Endodermal cell (in vitro differentiated cells): ENCODE data around the gene PPP2R2C. TPM values are rescaled to one million over a fixed set of nuclear protein-coding genes. Genes with fewer than 3 reads are reported as not detected.
A peak's percentile ranks its signal among the peaks of the same experiment; 100 is the strongest.

Source experiments
- DNase-seq: peaks from one replicate; pipeline ENCODE4 v3.0.0-alpha.2; 2017
- H3K27ac ChIP-seq: 2 replicates; pipeline ENCODE4 v1.5.1; 2013; ENCODE audit warnings: mild to moderate bottlenecking, low read depth, low read length, moderate library complexity
- H3K27me3 ChIP-seq: 2 replicates; pipeline ENCODE4 v1.6.1; 2013; ENCODE audit warnings: mild to moderate bottlenecking, low read length, moderate library complexity; ENCODE audit not compliant: insufficient read depth, control insufficient read depth, poor library complexity, severe bottlenecking
- H3K36me3 ChIP-seq: 2 replicates; pipeline ENCODE4 v1.7.0; 2013; ENCODE audit warnings: mild to moderate bottlenecking, low read length, moderate library complexity; ENCODE audit not compliant: control insufficient read depth, insufficient read depth
- H3K4me1 ChIP-seq: one replicate; pipeline ENCODE4 v1.7.0; 2013; ENCODE audit warnings: low read length; ENCODE audit not compliant: control insufficient read depth, insufficient read depth
- H3K4me3 ChIP-seq: 2 replicates; pipeline ENCODE4 v1.5.1; 2013; ENCODE audit warnings: mild to moderate bottlenecking, low read length, moderate library complexity
- H3K9ac ChIP-seq: 2 replicates; pipeline ENCODE4 v1.6.1; 2013; ENCODE audit warnings: mild to moderate bottlenecking, low read length, moderate library complexity; ENCODE audit not compliant: poor library complexity, severe bottlenecking; ENCODE audit errors: extremely low read depth
- H3K9me3 ChIP-seq: 2 replicates; pipeline ENCODE4 v1.6.1; 2013; ENCODE audit warnings: mild to moderate bottlenecking, low read length, moderate library complexity; ENCODE audit not compliant: control insufficient read depth
- H3K27ac Mint-ChIP-seq: 2 replicates; pipeline ENCODE4 v1.8.0; 2020; ENCODE audit warnings: mixed read lengths
- H3K27me3 Mint-ChIP-seq: 2 replicates; pipeline ENCODE4 v1.8.0; 2021; ENCODE audit warnings: mild to moderate bottlenecking, mixed read lengths; ENCODE audit not compliant: insufficient read depth
- H3K36me3 Mint-ChIP-seq: 2 replicates; pipeline ENCODE4 v1.8.0; 2020; ENCODE audit warnings: low read depth, mixed read lengths
- H3K4me1 Mint-ChIP-seq: 2 replicates; pipeline ENCODE4 v1.8.0; 2020; ENCODE audit warnings: mixed read lengths
- H3K4me3 Mint-ChIP-seq: 2 replicates; pipeline ENCODE4 v1.8.0; 2020; ENCODE audit warnings: mild to moderate bottlenecking, moderate library complexity, mixed read lengths
- H3K9me3 Mint-ChIP-seq: 2 replicates; pipeline ENCODE4 v1.8.0; 2020; ENCODE audit warnings: mild to moderate bottlenecking, mixed read lengths
- CTCF ChIP-seq: fragments of 200-600 bp; sonication (generic); conservative IDR thresholded peaks from 2 replicates; pipeline ENCODE4 v1.5.0; 2021; ENCODE audit warnings: antibody characterized with exemption, mild to moderate bottlenecking
- WGBS, 2 experiments: methylation state at CpG; one replicate each; pipeline versions ENCODE4 v1.1.5 to v1.1.7; 2013; ENCODE audit warnings: missing lambda C conversion rate in 2 of 2, mixed read lengths in 1 of 2; ENCODE audit not compliant: insufficient coverage in 1 of 2, insufficient read length in 1 of 2; 5-methylcytosine and 5-hydroxymethylcytosine counted together
- total RNA-seq, 2 donors: library from RNA; stranded (reverse); fragmentation: NEBNext Ultra II Directional in 1 of 2; extraction: Animal tissue kit (Norgen Biotek cat#: 25700) in 1 of 2; gene quantifications; 2 replicates in 1 of 2; 3 replicates in 1 of 2; pipeline ENCODE4 v1.2.1, GENCODE V29; 2021

PPP2R2C gene
- total RNA-seq, 2 donors from 2014 or later: 4.4 to 19.2 TPM

- Mint-ChIP-seq H3K4me3 (no peak overlapping the region), H3K9me3 (peaks cover 9% of the 10 kb centered on the region), H3K36me3 (no peaks in the 10 kb centered on the region), H3K27ac (no peak overlapping the region), H3K27me3 (peaks cover 9% of the 10 kb centered on the region), H3K4me1 (peaks cover 3% of the 10 kb centered on the region)
- Histone ChIP-seq H3K4me1 (no peaks in the 10 kb centered on the region), H3K4me3 (no peak overlapping the region), H3K36me3 (no peaks in the 10 kb centered on the region), H3K27ac (no peak overlapping the region), H3K9ac (no peak overlapping the region), H3K9me3 (peaks cover 8% of the 10 kb centered on the region), H3K27me3 (peaks cover 4% of the 10 kb centered on the region)
- peak; percentile 17 for DNase-seq
- 80% methylated on average over 4 of the region's 4 CpGs; no CpG with 5 or more reads in 1 of the 2 experiments for WGBS, 2 experiments
- TF ChIP-seq CTCF: no peak
Observed at GRCh38 chr4:6480534-6481088, 8.2 kb upstream of the PPP2R2C start.

- peak; percentile 50 for DNase-seq
- Histone ChIP-seq H3K27ac (no peak overlapping the region), H3K27me3 (peaks cover 6% of the 10 kb centered on the region), H3K4me3 (no peak overlapping the region), H3K4me1 (no peaks in the 10 kb centered on the region), H3K9me3 (no peaks in the 10 kb centered on the region), H3K36me3 (no peaks in the 10 kb centered on the region), H3K9ac (no peak overlapping the region)
- Mint-ChIP-seq H3K27ac (no peak overlapping the region), H3K36me3 (no peaks in the 10 kb centered on the region), H3K4me1 (peaks cover 3% of the 10 kb centered on the region), H3K9me3 (no peaks in the 10 kb centered on the region), H3K4me3 (no peak overlapping the region), H3K27me3 (peaks cover 15% of the 10 kb centered on the region)
- no peak for TF ChIP-seq CTCF
- 82 to 83% methylated on average over 12 to 17 of the region's 17 CpGs for WGBS, 2 experiments
Observed at GRCh38 chr4:6478546-6479220, 6.3 kb upstream of the PPP2R2C start.

GRCh38 chr4:6476893-6477292 is 4.5 kb upstream of the PPP2R2C start:
- no peak overlapping the region for H3K27ac Mint-ChIP-seq
- Histone ChIP-seq H3K9ac (no peak overlapping the region), H3K27me3 (peaks cover 14% of the 10 kb centered on the region), H3K4me3 (no peak overlapping the region), H3K36me3 (no peaks in the 10 kb centered on the region), H3K9me3 (no peaks in the 10 kb centered on the region), H3K27ac (no peak overlapping the region), H3K4me1 (no peaks in the 10 kb centered on the region)
- H3K9me3 Mint-ChIP-seq: no peaks in the 10 kb centered on the region
- 95 to 100% methylated on average over 4 of the region's 4 CpGs for WGBS, 2 experiments
- H3K27me3 Mint-ChIP-seq: peaks cover 26% of the 10 kb centered on the region
- no peak overlapping the region for H3K4me3 Mint-ChIP-seq
- H3K4me1 Mint-ChIP-seq: peaks cover 6% of the 10 kb centered on the region
- no peak for TF ChIP-seq CTCF
- peak; percentile 29 for DNase-seq
- H3K36me3 Mint-ChIP-seq: no peaks in the 10 kb centered on the region
